Activated T-cell treated with anti-CD3 and anti-CD28 coated beads, Interleukin-2, amount 50 U/mL, for 24 hours (primary cell): ENCODE results near the gene GRAMD2A.
"Not testable (repeated sequence)": the region's sequence is repeated elsewhere in the genome, so short reads cannot be mapped to it uniquely, and the experiment has no call there.

ENCODE experiments used
- DNase-seq: peaks from one replicate; pipeline ENCODE4 v3.0.0-alpha.2; 2020
- H3K27ac Mint-ChIP-seq: 2 replicates; pipeline ENCODE4 v1.8.0; 2020; ENCODE audit warnings: mild to moderate bottlenecking, mixed read lengths
- H3K27me3 Mint-ChIP-seq: 2 replicates; pipeline ENCODE4 v1.8.0; 2020; ENCODE audit warnings: mixed read lengths
- H3K36me3 Mint-ChIP-seq: 2 replicates; pipeline ENCODE4 v1.8.0; 2020; ENCODE audit warnings: low read depth, mixed read lengths
- H3K4me1 Mint-ChIP-seq: 2 replicates; pipeline ENCODE4 v1.8.0; 2020; ENCODE audit warnings: low read depth, mixed read lengths
- H3K4me3 Mint-ChIP-seq: 2 replicates; pipeline ENCODE4 v1.8.0; 2020; ENCODE audit warnings: mild to moderate bottlenecking, moderate library complexity, mixed read lengths
- H3K9me3 Mint-ChIP-seq: 2 replicates; pipeline ENCODE4 v1.8.0; 2020; ENCODE audit warnings: mixed read lengths

Gene GRAMD2A

GRCh38 chr15:72171978-72172377, 25.6 kb downstream of the GRAMD2A start:
- not testable (repeated sequence) for H3K4me1 Mint-ChIP-seq, DNase-seq, H3K4me3 Mint-ChIP-seq, H3K9me3 Mint-ChIP-seq, H3K36me3 Mint-ChIP-seq, H3K27ac Mint-ChIP-seq, H3K27me3 Mint-ChIP-seq

GRCh38 chr15:72170691-72171090, 26.9 kb downstream of the GRAMD2A start:
- DNase-seq = no peak
- Mint-ChIP-seq H3K4me1 (no peaks in the 10 kb centered on the region), H3K4me3 (no peak overlapping the region), H3K27ac (no peak overlapping the region), H3K27me3 (peaks cover 9% of the 10 kb centered on the region), H3K9me3 (no peaks in the 10 kb centered on the region), H3K36me3 (no peaks in the 10 kb centered on the region)

DNA sequence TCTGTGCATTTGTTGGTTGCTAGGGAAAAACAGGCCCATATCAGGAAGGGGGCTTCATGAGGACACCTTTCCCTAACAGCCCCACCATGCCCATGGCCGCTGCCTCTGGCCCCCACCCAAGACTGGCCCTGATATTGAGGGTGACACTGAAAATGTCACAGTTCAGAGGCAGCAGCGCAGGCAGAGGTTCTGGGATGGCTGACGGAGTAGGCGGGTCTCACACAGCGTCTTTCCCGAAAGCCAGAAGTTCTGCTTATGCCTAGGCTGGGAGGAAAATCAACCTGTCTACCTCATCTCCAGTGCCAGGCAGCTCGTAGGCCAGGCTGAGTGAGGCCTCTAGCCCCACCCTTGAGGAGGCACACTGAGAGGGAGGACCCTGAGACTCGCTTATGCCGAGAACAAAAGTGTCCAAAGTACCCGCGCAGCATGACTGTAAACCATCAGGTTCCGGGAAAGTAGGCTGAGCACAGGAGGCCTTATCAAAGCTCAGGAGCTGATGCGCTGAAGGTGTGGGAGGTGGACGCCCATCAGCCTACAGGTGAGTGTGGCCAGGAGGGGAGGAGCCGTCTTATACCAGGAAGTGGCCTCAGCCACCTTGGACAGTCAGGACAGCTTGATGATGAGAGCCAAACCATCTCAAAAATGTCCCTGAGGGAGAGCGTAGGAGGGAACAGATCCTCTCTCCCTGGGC, 27.5 kb downstream of the GRAMD2A start:
- Mint-ChIP-seq H3K36me3 (no peaks in the 10 kb centered on the region), H3K4me1 (no peaks in the 10 kb centered on the region), H3K4me3 (no peak overlapping the region), H3K9me3 (no peaks in the 10 kb centered on the region), H3K27me3 (peaks cover 3% of the 10 kb centered on the region), H3K27ac (no peak overlapping the region)
- DNase-seq = no peak

DNA sequence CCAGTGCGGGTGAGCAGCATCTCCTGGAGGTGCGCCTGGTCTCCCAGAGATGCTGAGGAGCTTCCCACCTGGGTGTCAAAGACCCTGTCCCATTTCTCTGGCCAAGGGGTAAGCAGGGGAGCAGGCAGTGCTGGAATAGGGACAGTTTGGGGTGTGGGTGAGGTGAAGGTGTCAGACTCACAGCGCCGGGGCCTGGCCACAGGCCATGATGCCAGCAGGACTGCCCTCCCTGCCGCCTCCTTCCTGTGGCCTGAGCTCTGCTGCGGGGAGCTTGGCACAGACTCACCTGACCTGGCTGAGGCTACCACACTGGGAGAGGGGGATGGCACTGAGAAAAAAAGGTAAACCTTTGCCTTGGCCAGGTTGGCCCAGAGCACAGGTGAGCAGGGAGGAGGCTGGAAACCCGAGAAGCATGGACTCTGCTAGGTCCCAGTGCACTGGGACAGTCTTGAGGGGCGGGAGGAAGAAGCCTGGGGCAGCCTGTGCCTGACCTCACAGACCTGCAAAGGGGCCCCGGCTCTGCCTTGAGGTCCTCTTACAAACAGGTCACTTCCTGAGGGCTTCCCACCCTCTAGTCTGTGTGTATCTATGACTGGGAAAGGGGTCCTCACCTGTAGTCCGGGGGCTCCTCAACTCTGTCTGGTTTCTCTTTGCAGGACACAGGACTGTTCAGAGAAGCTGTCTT, 28.2 kb downstream of the GRAMD2A start:
- DNase-seq = no peak
- no peaks in the 10 kb centered on the region for H3K36me3 Mint-ChIP-seq
- no peak overlapping the region for H3K27ac Mint-ChIP-seq
- H3K4me3 Mint-ChIP-seq = no peak overlapping the region
- H3K4me1 Mint-ChIP-seq = no peaks in the 10 kb centered on the region
- no peaks in the 10 kb centered on the region for H3K9me3 Mint-ChIP-seq
- no peaks in the 10 kb centered on the region for H3K27me3 Mint-ChIP-seq

DNA sequence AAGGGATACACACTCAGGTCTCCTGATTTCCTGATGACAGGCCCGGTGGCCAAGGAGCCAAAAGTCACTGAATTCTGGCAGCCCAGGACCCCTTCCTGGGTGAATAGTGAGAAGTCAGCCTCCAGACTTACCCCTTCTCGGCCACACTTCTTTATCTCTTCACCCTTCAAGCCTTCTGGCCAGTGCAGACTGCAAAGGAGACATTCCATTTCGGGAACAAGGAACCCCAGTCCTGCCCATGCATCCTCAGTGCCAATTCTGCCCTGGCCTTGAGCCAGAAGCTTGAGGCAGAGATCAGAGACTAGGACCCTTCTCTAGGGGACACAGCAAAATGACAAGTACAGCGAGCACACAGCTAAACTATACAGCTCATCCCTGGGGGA, 28.8 kb downstream of the GRAMD2A start:
- no peaks in the 10 kb centered on the region for H3K36me3 Mint-ChIP-seq
- no peak for DNase-seq
- no peak overlapping the region for H3K27ac Mint-ChIP-seq
- H3K4me1 Mint-ChIP-seq = no peaks in the 10 kb centered on the region
- H3K4me3 Mint-ChIP-seq = no peak overlapping the region
- no peaks in the 10 kb centered on the region for H3K9me3 Mint-ChIP-seq
- H3K27me3 Mint-ChIP-seq = no peaks in the 10 kb centered on the region

DNA sequence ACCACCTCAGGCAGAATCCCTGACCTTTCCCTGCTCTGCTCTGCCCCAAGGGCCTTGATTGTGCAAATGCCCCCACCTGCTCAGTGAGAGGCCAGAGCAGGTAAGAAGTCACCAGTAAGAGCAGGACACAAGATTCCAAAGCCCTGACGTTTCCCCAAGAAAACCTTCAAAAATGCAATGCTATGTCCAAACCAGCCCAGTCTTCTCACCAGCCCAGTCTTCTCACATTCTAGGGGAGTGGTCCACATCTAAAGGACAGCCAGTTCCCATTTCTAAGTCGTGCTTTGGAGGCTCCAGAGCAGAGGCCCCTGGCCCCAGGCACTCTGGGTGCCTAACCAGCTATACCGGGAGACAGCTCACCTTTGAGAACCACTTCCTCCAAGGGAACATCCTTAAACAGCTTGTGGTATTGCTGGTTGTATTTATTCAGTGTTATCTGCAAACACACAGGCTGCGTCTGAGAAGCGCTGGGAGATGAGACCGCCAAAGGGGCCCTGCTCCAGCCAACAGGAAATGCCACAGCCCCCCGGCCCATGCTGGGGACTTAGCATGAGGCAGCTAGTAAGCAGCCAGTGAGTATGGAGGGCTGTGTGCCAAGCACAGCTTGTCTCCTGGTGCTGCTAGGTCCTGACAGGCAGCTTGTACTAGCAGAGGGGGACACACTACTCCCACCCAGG, 29.3 kb downstream of the GRAMD2A start:
- Mint-ChIP-seq H3K4me1 (no peaks in the 10 kb centered on the region), H3K9me3 (no peaks in the 10 kb centered on the region), H3K4me3 (no peak overlapping the region), H3K36me3 (no peaks in the 10 kb centered on the region), H3K27me3 (no peaks in the 10 kb centered on the region), H3K27ac (no peak overlapping the region)
- DNase-seq = no peak

GRCh38 chr15:72167445-72167844, 30.1 kb downstream of the GRAMD2A start:
- H3K27me3 Mint-ChIP-seq = no peaks in the 10 kb centered on the region
- H3K4me1 Mint-ChIP-seq = no peaks in the 10 kb centered on the region
- DNase-seq = no peak
- no peaks in the 10 kb centered on the region for H3K36me3 Mint-ChIP-seq
- no peaks in the 10 kb centered on the region for H3K9me3 Mint-ChIP-seq
- H3K4me3 Mint-ChIP-seq = no peak overlapping the region
- no peak overlapping the region for H3K27ac Mint-ChIP-seq

GRCh38 chr15:72166716-72167417, 30.7 kb downstream of the GRAMD2A start:
- no peak overlapping the region for H3K27ac Mint-ChIP-seq
- no peaks in the 10 kb centered on the region for H3K36me3 Mint-ChIP-seq
- H3K4me1 Mint-ChIP-seq = no peaks in the 10 kb centered on the region
- no peak overlapping the region for H3K4me3 Mint-ChIP-seq
- H3K27me3 Mint-ChIP-seq = no peaks in the 10 kb centered on the region
- no peaks in the 10 kb centered on the region for H3K9me3 Mint-ChIP-seq
- DNase-seq = no peak

- no peaks in the 10 kb centered on the region for H3K27me3 Mint-ChIP-seq
- no peak overlapping the region for H3K27ac Mint-ChIP-seq
- H3K4me3 Mint-ChIP-seq = no peak overlapping the region
- no peaks in the 10 kb centered on the region for H3K4me1 Mint-ChIP-seq
- H3K36me3 Mint-ChIP-seq = no peaks in the 10 kb centered on the region
- DNase-seq = no peak
- no peaks in the 10 kb centered on the region for H3K9me3 Mint-ChIP-seq
These were observed 33.9 kb downstream of the GRAMD2A start for GRCh38 chr15:72163719-72164118.

DNA sequence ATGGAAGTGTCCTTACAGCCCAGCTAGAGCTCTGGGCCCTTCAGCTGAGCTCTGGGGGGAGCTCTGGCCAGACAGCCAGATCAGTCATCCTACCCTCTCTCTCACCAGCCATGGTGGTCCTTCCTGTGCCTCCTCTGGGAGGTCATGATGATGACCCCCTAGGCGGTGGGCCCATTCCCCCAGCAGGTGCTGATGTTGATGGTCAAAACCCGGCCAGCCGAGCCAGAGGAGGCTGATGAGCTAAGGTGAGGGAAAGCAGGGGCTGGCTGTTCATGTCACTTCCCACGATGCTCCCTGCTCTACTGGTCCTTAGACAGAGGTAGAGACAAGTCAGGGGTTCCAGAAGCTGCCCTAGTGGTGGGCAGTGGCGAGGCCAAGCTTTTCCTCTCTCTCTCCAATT, 35.0 kb downstream of the GRAMD2A start:
- no peak overlapping the region for H3K4me3 Mint-ChIP-seq
- no peak overlapping the region for H3K27ac Mint-ChIP-seq
- no peak for DNase-seq
- no peaks in the 10 kb centered on the region for H3K36me3 Mint-ChIP-seq
- no peaks in the 10 kb centered on the region for H3K9me3 Mint-ChIP-seq
- H3K27me3 Mint-ChIP-seq = no peaks in the 10 kb centered on the region
- H3K4me1 Mint-ChIP-seq = no peaks in the 10 kb centered on the region

GRCh38 chr15:72161361-72162132, 36.0 kb downstream of the GRAMD2A start:
- H3K27me3 Mint-ChIP-seq = no peaks in the 10 kb centered on the region
- no peak overlapping the region for H3K27ac Mint-ChIP-seq
- no peaks in the 10 kb centered on the region for H3K36me3 Mint-ChIP-seq
- no peaks in the 10 kb centered on the region for H3K4me1 Mint-ChIP-seq
- DNase-seq = no peak
- no peak overlapping the region for H3K4me3 Mint-ChIP-seq
- H3K9me3 Mint-ChIP-seq = no peaks in the 10 kb centered on the region

DNA sequence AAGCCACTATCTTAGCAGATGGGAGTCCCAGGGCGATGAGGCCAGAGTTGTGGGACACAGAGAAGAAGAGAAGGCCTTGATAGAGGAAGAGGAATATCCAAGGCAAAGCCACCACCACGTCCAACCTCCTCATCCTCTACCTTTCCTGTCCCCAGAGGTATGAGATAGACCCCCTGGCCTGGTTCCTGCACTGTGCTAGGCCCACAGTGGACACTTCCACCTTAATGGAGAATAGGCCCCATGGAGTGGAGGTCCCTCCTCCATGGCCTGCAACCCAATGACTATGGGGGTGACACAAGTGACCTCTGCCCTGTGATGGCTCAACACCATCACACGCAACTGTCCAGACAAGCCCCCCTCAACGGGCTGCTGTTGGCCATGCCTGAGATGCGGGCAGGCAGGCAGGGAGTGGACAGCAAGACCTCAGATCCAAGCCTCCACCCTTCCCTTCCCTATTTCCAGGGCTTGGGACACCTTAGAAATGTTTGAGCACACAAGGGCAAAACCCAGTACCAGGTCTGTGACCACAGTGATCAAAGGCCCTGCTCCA, 36.8 kb downstream of the GRAMD2A start:
- Mint-ChIP-seq H3K4me1 (peaks cover 2% of the 10 kb centered on the region), H3K4me3 (no peak overlapping the region), H3K36me3 (no peaks in the 10 kb centered on the region), H3K9me3 (no peaks in the 10 kb centered on the region), H3K27me3 (no peaks in the 10 kb centered on the region), H3K27ac (no peak overlapping the region)
- DNase-seq = no peak

- Mint-ChIP-seq H3K9me3 (no peaks in the 10 kb centered on the region), H3K27ac (no peak overlapping the region), H3K4me3 (no peak overlapping the region), H3K4me1 (peaks cover 4% of the 10 kb centered on the region), H3K36me3 (no peaks in the 10 kb centered on the region), H3K27me3 (no peaks in the 10 kb centered on the region)
- no peak for DNase-seq
These were observed 40.7 kb downstream of the GRAMD2A start for GRCh38 chr15:72156928-72157327.
